ENCODE results near the gene HABP4.

HABP4 gene

DNA sequence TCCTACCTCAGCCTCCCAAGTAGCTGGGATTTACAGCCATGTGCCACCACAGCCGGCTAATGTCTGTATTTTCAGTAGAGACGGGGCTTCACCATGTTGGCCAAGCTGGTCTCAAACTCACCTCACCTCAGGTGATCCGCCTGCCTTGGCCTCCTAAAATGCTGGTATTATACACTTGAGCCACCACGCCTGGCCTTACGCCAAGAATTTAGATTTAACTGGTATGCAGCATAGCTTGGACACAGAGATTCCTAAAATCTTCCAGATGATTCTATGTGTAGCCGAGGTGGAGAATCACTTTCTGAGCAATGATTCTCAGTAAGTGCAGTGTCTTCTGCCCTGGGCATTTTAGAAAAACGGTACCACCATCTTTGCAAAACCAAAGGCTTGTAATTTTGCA lies 74.1 kb downstream of the HABP4 start:
- Histone ChIP-seq H3K9me3 (ENCODE audit: control insufficient read depth in 2 of 2, low read length in 2 of 2) (no peaks in the 10 kb centered on the region), H3K9ac (ENCODE audit: low read length in 2 of 2) (no peak overlapping the region), H3K27ac (ENCODE audit: low read length) (no peak overlapping the region), H3K4me1 (ENCODE audit: control insufficient read depth, insufficient read depth, low read length) (no peaks in the 10 kb centered on the region), H3K36me3 (ENCODE audit: control insufficient read depth in 2 of 2, insufficient read depth in 2 of 2, low read length in 2 of 2) (peaks cover 6 to 11% of the 10 kb centered on the region in 2 donors), H3K4me3 (ENCODE audit: low read length in 2 of 2) (no peak overlapping the region), H3K27me3 (ENCODE audit: control insufficient read depth in 1 of 2, insufficient read depth in 2 of 2, low read length in 2 of 2) (no peaks in the 10 kb centered on the region)

DNA sequence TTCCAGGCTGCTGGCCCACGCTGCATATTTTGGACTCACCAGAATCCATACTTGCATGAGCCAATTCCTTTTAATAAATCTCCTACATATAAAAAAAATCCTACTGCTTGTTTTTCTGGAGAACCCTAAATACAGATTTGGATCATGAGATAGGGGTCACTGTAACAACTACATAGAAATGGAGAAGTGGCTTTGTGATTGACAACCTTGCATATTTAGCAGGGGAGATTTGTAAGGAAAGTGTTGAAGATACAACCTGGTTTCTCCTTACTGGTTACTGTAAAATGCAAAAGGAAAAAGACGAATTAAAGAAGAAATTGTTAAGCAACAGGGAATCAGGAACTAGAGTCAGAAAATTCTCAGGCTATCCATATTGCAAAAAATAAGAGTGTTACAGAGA lies 74.8 kb downstream of the HABP4 start:
- Histone ChIP-seq H3K27ac (ENCODE audit: low read length) (no peak overlapping the region), H3K4me3 (ENCODE audit: low read length in 2 of 2) (no peak overlapping the region), H3K27me3 (ENCODE audit: control insufficient read depth in 1 of 2, insufficient read depth in 2 of 2, low read length in 2 of 2) (no peaks in the 10 kb centered on the region), H3K9ac (ENCODE audit: low read length in 2 of 2) (no peak overlapping the region), H3K9me3 (ENCODE audit: control insufficient read depth in 2 of 2, low read length in 2 of 2) (no peaks in the 10 kb centered on the region), H3K4me1 (ENCODE audit: control insufficient read depth, insufficient read depth, low read length) (no peaks in the 10 kb centered on the region), H3K36me3 (ENCODE audit: control insufficient read depth in 2 of 2, insufficient read depth in 2 of 2, low read length in 2 of 2) (peaks cover 6 to 11% of the 10 kb centered on the region in 2 donors)

DNA sequence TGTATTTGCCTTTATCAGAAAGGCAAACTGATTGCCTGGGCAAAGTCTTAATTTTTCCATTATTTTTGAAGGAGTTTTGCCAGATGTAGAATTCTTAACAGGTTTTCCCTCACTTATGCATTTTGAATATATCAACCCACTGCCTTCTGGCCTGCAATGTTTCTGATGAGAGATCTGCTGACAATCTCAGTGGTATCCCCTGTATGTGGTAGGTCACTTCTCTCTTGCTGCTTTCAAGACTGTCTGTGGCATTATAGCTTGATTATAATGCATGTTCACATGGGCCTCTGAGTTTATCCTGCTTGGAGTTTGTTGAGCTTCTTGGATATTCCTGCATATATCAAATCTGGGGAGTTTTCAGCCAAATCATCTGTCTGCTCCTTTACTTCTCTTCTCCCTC lies 82.2 kb downstream of the HABP4 start:
- no peak overlapping the region for H3K9ac ChIP-seq (ENCODE audit: low read length in 2 of 2)
- no peaks in the 10 kb centered on the region for H3K27me3 ChIP-seq (ENCODE audit: control insufficient read depth in 1 of 2, insufficient read depth in 2 of 2, low read length in 2 of 2)
- H3K4me3 ChIP-seq (ENCODE audit: low read length in 2 of 2): no peak overlapping the region
- no peaks in the 10 kb centered on the region for H3K9me3 ChIP-seq (ENCODE audit: control insufficient read depth in 2 of 2, low read length in 2 of 2)
- H3K27ac ChIP-seq (ENCODE audit: low read length): no peak overlapping the region
- no peaks in the 10 kb centered on the region for H3K4me1 ChIP-seq (ENCODE audit: control insufficient read depth, insufficient read depth, low read length)
- H3K36me3 ChIP-seq (ENCODE audit: control insufficient read depth in 2 of 2, insufficient read depth in 2 of 2, low read length in 2 of 2): peaks cover 0 to 2% of the 10 kb centered on the region in 2 donors

DNA sequence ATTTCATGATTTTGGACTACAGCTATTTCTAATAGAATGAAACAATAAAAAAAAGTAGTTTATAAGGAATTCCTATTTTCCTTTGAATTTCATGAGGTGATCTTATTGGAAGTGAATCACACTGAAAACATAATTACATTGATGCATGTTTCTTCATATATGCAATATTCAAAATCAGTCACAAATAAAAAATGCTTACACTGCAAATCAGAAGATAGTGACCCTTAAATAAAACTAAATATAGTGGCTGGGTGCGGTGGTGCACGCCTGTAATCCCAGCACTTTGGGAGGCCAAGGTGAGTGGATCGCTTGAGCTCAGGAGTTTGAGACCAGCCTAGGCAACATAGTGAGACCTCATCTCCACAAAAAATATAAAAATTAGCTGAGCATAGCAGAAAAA lies 90.1 kb downstream of the HABP4 start:
- Histone ChIP-seq H3K36me3 (ENCODE audit: control insufficient read depth in 2 of 2, insufficient read depth in 2 of 2, low read length in 2 of 2) (peaks cover 3 to 9% of the 10 kb centered on the region in 2 donors), H3K4me1 (ENCODE audit: control insufficient read depth, insufficient read depth, low read length) (no peaks in the 10 kb centered on the region), H3K9ac (ENCODE audit: low read length in 2 of 2) (no peak overlapping the region), H3K27me3 (ENCODE audit: control insufficient read depth in 1 of 2, insufficient read depth in 2 of 2, low read length in 2 of 2) (no peaks in the 10 kb centered on the region), H3K4me3 (ENCODE audit: low read length in 2 of 2) (no peak overlapping the region), H3K27ac (ENCODE audit: low read length) (no peak overlapping the region), H3K9me3 (ENCODE audit: control insufficient read depth in 2 of 2, low read length in 2 of 2) (no peaks in the 10 kb centered on the region)
